Uterus (tissue), 2 donors: ENCODE results near the gene DLGAP5.

ENCODE experiments used
- CTCF ChIP-seq, 4 experiments: fragments of 200-600 bp in 2 of 4; fragments of 450-650 bp in 2 of 4; sonication (generic) in 2 of 4; IDR thresholded peaks; one replicate each; pipeline ENCODE4 v1.5.1; 2016 to 2019; ENCODE audit warnings: antibody characterized with exemption in 4 of 4, mild to moderate bottlenecking in 2 of 4, moderate library complexity in 1 of 4
- POLR2A ChIP-seq, 2 donors: fragments of 450-650 bp; IDR thresholded peaks; one replicate each; pipeline ENCODE4 v1.6.1; 2016; ENCODE audit warnings: antibody characterized with exemption in 2 of 2, mild to moderate bottlenecking in 1 of 2, moderate library complexity in 1 of 2

- TF ChIP-seq CTCF (IDR thresholded peaks at IDR 0.05) (no peak), POLR2A (IDR thresholded peaks at IDR 0.05) (no peak)
Observed at GRCh38 chr14:55223364-55223763, 32.0 kb upstream of the DLGAP5 start.
